ENCODE results near the gene MPZL1.

The MPZL1 gene

DNA sequence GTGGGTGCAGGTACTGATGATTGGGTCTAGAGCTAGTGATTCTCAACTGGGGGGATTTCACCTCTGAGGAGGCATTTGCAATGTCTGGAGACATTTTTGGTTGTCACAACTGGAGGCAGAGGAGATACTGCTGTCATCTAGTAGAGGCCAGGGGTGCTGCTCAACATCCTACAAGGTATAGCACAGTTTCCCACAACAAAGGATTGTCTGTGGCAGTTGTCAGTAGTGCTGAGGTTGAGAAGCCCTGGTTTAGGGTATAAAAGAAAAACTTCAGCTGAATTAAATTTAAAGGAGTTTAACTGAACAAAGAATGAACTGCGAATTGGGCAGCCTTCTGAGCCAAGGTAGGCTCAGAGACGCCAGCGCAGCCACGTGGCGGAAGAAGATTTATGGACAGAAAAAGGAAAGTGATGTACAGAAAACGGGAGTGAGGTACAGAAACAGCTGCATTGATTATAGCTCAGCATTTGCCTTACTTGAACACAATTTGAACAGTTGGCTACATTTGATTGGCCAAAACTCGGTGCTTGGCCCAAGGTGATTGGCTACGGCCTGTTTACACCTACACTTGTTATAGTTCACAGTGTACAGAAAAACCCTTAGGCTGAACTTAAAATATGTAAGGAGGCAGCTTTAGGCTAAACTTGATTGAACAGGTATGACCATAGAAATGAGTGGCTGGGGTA lies 40.4 kb downstream of the MPZL1 start:
- H3K36me3 Mint-ChIP-seq (ENCODE audit: low read depth): peaks cover 2% of the 10 kb centered on the region
- no peak overlapping the region for H3K4me3 Mint-ChIP-seq
- peaks cover 21% of the 10 kb centered on the region for H3K4me1 Mint-ChIP-seq
- no peak overlapping the region for H3K27ac Mint-ChIP-seq
- no peak for DNase-seq
- H3K27me3 Mint-ChIP-seq: no peaks in the 10 kb centered on the region
- peak; percentile 69 for ATAC-seq
- H3K9me3 Mint-ChIP-seq: no peaks in the 10 kb centered on the region

DNA sequence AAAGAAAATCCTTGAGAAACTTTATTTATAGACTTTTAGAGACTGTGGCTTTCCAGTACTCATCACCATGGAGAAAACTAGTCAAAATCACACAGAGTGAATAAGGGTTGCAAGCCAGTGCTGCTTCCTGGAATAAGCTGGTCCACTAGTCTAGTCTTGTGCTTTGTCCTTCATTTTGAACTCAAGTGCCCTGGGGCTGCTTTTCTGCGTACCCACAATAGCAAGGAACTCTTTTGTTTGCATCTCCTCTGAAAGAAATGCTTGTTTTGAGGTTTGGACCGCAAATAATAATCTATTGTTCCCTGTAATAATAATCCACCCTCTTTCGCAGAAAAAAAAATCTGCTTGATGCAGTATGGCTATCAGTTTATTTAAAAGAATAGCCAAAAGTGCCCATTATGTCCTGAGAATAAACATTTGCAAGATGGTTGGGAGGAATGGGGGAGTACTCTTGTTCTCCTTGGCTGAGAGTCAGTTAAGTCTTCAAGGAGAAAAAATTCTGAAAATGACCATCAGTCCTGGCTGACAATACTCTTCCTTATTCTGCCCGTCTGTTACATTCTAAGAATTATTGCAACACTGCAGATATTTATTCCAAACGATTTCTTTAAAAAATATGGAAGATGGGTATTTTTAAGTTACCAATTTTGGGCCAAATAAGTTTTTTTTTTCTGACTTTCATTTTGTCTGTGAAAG lies 41.9 kb downstream of the MPZL1 start:
- H3K27ac Mint-ChIP-seq: no peak overlapping the region
- no peaks in the 10 kb centered on the region for H3K27me3 Mint-ChIP-seq
- H3K9me3 Mint-ChIP-seq: no peaks in the 10 kb centered on the region
- no peak for ATAC-seq
- no peak for DNase-seq
- peaks cover 21% of the 10 kb centered on the region for H3K4me1 Mint-ChIP-seq
- no peak overlapping the region for H3K4me3 Mint-ChIP-seq
- H3K36me3 Mint-ChIP-seq (ENCODE audit: low read depth): peaks cover 12% of the 10 kb centered on the region

DNA sequence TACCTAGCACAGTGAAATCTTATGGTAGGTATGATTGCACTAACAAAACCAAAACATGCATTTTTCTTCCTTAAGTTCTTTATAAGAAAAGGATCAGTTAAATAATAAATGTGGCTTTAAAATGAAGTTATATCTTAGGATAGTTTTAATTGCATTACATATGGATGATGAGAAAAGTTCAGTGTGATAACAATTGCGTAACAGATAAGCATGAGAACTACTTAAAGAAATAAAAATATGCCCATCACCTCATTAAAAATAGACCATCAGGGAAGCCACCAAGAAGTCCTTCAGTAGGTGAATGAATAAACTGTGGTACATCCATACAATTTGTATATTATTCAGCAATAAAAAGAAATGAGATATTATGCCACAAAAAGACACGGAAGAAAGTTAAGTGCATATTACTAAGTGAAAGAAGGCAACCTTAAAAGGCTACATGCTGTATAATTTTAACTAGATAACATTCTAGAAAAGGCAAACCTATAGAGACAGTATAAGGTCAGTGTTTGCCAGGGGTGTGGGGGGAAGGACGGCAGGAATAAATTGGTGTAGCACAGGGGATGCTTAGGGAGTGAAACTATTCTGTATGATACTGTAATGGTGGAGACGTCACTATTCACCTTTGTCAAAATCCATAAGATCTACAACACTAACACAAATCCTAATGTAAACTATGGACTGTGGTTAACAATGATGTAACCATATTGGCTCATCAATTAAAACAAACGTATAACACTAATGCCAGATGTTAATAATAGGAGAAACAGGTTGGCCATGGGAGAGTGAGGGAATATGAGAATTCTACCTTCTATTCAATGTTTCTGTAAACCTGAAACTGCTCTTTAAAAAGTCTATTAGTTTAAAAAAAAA lies 42.9 kb downstream of the MPZL1 start:
- Mint-ChIP-seq H3K36me3 (ENCODE audit: low read depth) (peaks cover 18% of the 10 kb centered on the region), H3K27ac (no peak overlapping the region), H3K4me1 (peaks cover 21% of the 10 kb centered on the region), H3K27me3 (no peaks in the 10 kb centered on the region), H3K4me3 (no peak overlapping the region), H3K9me3 (no peaks in the 10 kb centered on the region)
- ATAC-seq (no peak), DNase-seq (no peak)

DNA sequence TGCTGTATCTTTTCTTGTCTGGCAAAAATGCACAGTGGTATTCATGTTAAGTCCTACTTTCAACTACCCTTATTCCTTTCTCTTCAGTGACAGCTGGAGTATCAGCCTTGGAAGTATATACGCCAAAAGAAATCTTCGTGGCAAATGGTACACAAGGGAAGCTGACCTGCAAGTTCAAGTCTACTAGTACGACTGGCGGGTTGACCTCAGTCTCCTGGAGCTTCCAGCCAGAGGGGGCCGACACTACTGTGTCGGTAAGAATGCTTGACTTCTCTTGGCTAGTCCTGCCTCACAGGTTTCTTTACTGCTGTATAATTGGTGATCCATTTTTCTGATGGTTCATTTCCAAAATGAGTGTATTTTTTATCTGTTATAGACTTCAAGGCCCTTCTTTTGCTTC lies 43.7 kb downstream of the MPZL1 start:
- no peak overlapping the region for H3K27ac Mint-ChIP-seq
- DNase-seq: no peak
- no peaks in the 10 kb centered on the region for H3K9me3 Mint-ChIP-seq
- no peak overlapping the region for H3K4me3 Mint-ChIP-seq
- peaks cover 21% of the 10 kb centered on the region for H3K36me3 Mint-ChIP-seq (ENCODE audit: low read depth)
- H3K27me3 Mint-ChIP-seq: no peaks in the 10 kb centered on the region
- ATAC-seq: no peak
- H3K4me1 Mint-ChIP-seq: peaks cover 21% of the 10 kb centered on the region

DNA sequence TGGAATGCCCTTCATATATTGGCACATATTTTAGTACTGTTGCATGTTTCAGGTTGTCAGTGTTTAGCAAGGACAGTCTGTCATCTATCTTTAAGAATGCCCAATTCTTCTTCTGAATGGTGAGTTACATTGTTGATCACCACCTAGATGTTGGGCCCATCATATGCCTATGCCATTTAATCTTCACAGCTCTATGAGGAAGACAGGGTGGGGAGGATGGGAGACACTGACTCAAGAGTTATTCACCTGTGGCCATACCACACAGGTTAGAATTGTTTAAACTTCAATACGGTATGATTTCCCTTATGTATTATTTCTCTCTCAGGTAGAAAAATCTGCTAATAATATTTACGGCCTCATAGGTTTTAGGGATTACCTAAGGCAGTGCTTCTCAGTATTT lies 44.8 kb downstream of the MPZL1 start:
- H3K27ac Mint-ChIP-seq: no peak overlapping the region
- no peaks in the 10 kb centered on the region for H3K27me3 Mint-ChIP-seq
- no peak overlapping the region for H3K4me3 Mint-ChIP-seq
- no peak for DNase-seq
- peaks cover 21% of the 10 kb centered on the region for H3K36me3 Mint-ChIP-seq (ENCODE audit: low read depth)
- ATAC-seq: no peak
- H3K4me1 Mint-ChIP-seq: peaks cover 13% of the 10 kb centered on the region
- no peaks in the 10 kb centered on the region for H3K9me3 Mint-ChIP-seq

DNA sequence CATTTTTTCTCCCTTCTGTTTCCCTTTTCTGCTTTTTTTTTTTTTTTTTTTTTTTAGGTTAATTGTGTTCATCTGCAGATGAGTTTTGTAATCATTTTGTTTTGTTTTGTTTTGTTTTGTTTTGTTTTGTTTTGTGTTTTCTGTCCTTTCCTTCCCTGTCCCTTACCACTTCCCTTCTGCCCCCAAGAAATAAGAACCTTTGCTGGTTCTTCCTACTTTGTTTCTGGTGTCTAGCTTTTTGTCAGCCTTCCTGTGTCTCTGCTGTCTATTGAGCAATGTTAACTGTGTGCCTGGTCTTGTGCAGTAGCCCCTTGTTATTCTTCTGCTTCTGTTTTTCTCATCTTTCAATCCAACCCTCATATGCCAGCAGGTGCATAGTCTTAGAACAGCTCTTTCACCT lies 46.0 kb downstream of the MPZL1 start:
- H3K27ac Mint-ChIP-seq: no peak overlapping the region
- H3K4me1 Mint-ChIP-seq: peaks cover under 1% of the 10 kb centered on the region
- H3K27me3 Mint-ChIP-seq: no peaks in the 10 kb centered on the region
- DNase-seq: no peak
- ATAC-seq: no peak
- no peaks in the 10 kb centered on the region for H3K9me3 Mint-ChIP-seq
- H3K36me3 Mint-ChIP-seq (ENCODE audit: low read depth): peaks cover 26% of the 10 kb centered on the region
- no peak overlapping the region for H3K4me3 Mint-ChIP-seq

DNA sequence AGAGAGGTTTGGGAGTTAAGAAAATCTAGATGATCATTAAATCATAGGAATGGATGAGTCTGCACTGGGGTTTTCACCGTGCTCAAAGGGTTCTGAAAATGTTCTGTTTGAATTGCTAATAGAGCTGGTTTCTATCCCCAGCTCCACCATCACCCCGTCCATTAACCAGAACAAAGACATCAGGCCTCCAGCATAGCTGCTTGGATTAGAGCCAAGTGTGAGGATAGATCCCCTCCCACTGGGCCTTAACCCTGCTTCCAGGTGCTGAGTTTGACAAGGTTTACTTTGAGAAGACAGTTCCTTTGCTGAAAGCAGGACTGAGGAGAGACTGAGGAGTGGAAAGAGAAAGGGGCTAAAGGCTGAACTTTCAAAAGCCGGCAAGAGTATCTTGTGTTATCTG lies 48.3 kb downstream of the MPZL1 start:
- Mint-ChIP-seq H3K4me1 (peaks cover 5% of the 10 kb centered on the region), H3K36me3 (ENCODE audit: low read depth) (peaks cover 30% of the 10 kb centered on the region)

DNA sequence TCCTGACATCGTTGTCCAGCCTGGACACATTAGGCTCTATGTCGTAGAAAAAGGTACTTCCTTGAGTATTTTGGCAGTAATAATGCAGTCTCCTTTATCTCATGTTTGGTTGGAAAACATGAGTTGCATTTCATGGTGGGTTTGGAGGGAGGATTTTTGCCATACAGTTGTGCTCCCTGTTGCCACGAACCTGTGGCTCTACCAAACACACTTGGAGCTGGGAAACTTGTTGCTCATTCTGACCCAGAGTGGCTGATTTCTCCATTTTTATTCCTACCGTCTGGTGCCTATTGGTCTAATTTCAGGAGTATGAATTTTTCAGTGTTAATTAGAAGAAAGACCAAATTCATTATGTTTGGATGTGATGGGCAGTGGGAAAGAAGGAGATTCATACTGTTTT lies 50.7 kb downstream of the MPZL1 start:
- ATAC-seq (no peak), DNase-seq (no peak)
- H3K4me3 Mint-ChIP-seq: no peak overlapping the region
- H3K27me3 Mint-ChIP-seq: no peaks in the 10 kb centered on the region
- peaks cover 35% of the 10 kb centered on the region for H3K36me3 Mint-ChIP-seq (ENCODE audit: low read depth)
- peaks cover 27% of the 10 kb centered on the region for H3K4me1 Mint-ChIP-seq
- H3K27ac Mint-ChIP-seq: no peak overlapping the region
- no peaks in the 10 kb centered on the region for H3K9me3 Mint-ChIP-seq

More for the DNA sequence above, 48.3 kb downstream of the MPZL1 start:
- Mint-ChIP-seq H3K27me3 (no peaks in the 10 kb centered on the region), H3K27ac (no peak overlapping the region), H3K4me3 (no peak overlapping the region), H3K9me3 (no peaks in the 10 kb centered on the region)
- ATAC-seq (no peak), DNase-seq (no peak)

DNA sequence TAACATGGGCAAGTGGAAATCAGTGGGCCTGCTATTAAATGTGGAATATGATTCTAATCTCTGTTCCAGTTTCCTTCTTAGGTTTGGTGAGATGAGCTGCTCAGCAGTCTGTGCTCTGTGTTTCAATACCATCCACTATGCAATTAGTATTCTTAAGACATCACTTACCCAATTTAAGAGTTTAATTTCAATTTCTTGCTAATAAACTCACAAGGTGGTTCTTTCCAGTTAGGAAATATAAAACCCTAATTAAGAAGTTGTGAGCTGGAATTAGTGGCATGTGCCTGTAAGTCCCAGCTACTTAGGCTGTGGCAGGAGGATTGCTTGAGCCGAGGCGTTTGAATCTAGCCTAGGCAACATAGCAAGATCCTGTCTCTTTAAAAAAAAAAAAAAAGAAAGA lies 51.7 kb downstream of the MPZL1 start:
- no peak overlapping the region for H3K27ac Mint-ChIP-seq
- no peak for ATAC-seq
- peaks cover 29% of the 10 kb centered on the region for H3K36me3 Mint-ChIP-seq (ENCODE audit: low read depth)

DNA sequence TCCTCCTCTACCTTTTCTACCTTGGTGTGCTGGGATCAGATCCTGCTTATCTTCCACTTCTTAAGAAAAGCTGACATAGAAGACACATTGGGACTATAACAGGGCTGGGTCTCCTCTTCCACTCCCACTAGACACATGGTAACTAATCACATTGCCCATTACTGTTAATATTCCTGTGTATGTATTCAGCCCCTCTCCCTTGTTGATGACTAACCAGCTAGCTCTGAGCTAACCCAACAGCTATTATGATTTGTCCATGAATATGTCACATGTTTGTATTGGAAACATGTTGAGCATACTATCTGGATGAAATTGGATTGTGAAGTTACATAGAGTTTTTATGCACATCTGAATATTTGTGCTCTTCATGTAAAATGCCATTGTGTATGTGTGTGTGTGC lies 52.9 kb downstream of the MPZL1 start:
- Mint-ChIP-seq H3K4me3 (no peak overlapping the region), H3K9me3 (peaks cover 4% of the 10 kb centered on the region), H3K27me3 (no peaks in the 10 kb centered on the region), H3K4me1 (peaks cover 28% of the 10 kb centered on the region), H3K36me3 (ENCODE audit: low read depth) (peaks cover 24% of the 10 kb centered on the region), H3K27ac (no peak overlapping the region)
- no peak for ATAC-seq
- no peak for DNase-seq

More for the DNA sequence above, 51.7 kb downstream of the MPZL1 start:
- no peak for DNase-seq
- Mint-ChIP-seq H3K27me3 (no peaks in the 10 kb centered on the region), H3K4me3 (no peak overlapping the region), H3K9me3 (no peaks in the 10 kb centered on the region), H3K4me1 (peaks cover 28% of the 10 kb centered on the region)

DNA sequence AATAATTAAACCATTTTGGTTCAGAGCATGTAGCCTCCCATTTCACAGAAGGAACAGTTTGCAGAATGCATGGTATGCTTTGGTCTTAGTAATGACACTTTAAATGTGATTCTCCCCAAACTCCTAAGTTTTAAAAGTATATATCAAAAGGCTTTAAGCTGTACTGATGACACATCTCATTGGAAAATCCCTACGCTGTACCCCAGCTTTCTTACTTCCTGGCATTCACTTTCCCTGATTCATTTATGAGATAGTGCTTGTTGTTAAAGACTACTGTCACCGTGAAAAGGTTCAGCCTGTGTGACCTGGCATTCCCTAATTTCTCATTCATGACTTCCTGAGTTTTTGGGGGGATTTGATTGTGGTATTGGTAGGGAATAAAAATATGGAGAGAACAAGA lies 53.4 kb downstream of the MPZL1 start:
- no peak for ATAC-seq
- Mint-ChIP-seq H3K27ac (no peak overlapping the region), H3K36me3 (ENCODE audit: low read depth) (peaks cover 25% of the 10 kb centered on the region), H3K27me3 (no peaks in the 10 kb centered on the region), H3K4me1 (peaks cover 28% of the 10 kb centered on the region), H3K9me3 (peaks cover 8% of the 10 kb centered on the region), H3K4me3 (no peak overlapping the region)
- no peak for DNase-seq

DNA sequence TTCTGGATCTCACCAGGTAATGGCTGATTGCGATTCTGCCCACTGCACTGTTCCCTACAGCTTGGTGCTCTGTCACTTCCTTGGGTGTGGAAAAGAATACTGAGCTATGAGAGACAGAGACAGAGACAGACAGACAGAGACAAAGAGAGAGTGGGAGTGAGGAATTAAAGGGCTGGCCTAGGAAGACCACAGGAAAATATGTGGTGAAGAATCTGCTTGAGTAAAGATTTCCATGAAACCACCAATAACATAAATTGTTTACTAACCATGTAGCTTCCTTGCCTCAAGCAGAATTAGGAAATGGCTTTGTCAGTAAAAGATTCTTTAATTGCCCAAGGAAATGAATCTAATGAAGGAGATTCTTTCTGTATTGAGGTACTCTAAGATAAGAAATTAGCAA lies 54.4 kb downstream of the MPZL1 start:
- Mint-ChIP-seq H3K4me3 (no peak overlapping the region), H3K27me3 (no peaks in the 10 kb centered on the region), H3K9me3 (peaks cover 11% of the 10 kb centered on the region), H3K36me3 (ENCODE audit: low read depth) (peaks cover 30% of the 10 kb centered on the region), H3K4me1 (peaks cover 28% of the 10 kb centered on the region), H3K27ac (peak overlapping the region; percentile 11)
- ATAC-seq (no peak), DNase-seq (no peak)

DNA sequence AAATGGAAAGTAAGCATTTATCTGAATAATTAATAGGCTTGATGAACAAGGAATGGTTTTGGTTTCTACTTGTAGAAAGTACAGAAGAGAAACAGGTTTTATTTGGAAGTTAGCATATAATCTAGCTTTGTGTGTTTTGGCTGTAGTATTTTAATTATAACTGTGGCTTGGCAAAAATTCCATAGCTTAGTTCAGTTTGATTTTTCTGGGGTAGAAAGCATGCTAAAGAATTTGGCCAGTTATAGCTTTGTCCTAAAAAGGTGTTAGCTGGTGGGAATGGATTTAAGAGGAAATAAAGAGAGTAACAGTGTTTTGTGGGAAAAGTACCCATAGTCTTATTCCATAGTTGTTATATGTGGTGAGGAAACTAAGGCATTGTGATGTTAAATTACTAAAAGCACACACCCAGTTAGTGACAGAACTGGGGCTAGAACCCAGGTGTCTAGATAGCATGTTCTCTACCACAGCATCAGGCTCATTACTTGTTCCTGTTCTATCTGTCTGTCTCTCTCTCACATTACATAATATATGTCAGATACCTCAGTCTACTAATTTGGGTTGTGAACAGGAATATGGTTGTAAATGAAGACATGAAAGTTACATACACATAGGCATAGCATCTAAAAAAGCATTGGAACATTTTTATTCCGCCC lies 55.0 kb downstream of the MPZL1 start:
- H3K4me1 Mint-ChIP-seq: peaks cover 28% of the 10 kb centered on the region
- H3K4me3 Mint-ChIP-seq: no peak overlapping the region
- no peak for ATAC-seq
- no peak overlapping the region for H3K27ac Mint-ChIP-seq
- DNase-seq: no peak
- no peaks in the 10 kb centered on the region for H3K27me3 Mint-ChIP-seq
- peaks cover 32% of the 10 kb centered on the region for H3K36me3 Mint-ChIP-seq (ENCODE audit: low read depth)
- peaks cover 14% of the 10 kb centered on the region for H3K9me3 Mint-ChIP-seq

DNA sequence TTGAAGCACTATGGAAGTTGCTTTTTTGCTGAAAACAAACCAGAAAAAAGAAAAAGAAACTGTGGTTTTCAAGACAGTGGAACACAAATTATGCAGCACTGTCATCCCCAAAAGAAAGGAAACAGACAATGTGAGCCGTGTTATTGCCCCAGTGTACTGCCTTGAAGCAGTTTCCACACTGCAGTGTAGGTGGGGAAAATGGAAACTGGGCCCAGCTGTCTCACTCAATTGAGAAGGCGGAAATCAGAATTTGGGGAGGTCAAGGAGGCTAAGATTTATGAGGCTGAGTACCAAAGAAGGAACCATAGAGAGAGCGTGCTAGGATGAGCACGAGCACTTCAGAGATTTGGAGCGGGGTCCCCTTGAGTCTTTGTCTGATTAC lies 55.5 kb downstream of the MPZL1 start:
- DNase-seq: no peak
- H3K4me1 Mint-ChIP-seq: peaks cover 28% of the 10 kb centered on the region
- no peak overlapping the region for H3K27ac Mint-ChIP-seq
- H3K36me3 Mint-ChIP-seq (ENCODE audit: low read depth): peaks cover 32% of the 10 kb centered on the region
- H3K4me3 Mint-ChIP-seq: no peak overlapping the region
- peaks cover 14% of the 10 kb centered on the region for H3K9me3 Mint-ChIP-seq
- H3K27me3 Mint-ChIP-seq: no peaks in the 10 kb centered on the region
- peak; percentile 81 for ATAC-seq

Measured in activated naive CD8-positive, alpha-beta T cell treated with anti-CD3 and anti-CD28 coated beads, Interleukin-2, amount 50 U/mL, for 24 hours (primary cell).